ENCODE measurements around the gene GLI3. TPM values are rescaled to one million over a fixed set of nuclear protein-coding genes. Genes with fewer than 3 reads are reported as not detected.

GLI3 gene
- total RNA-seq, 1 donor from 2014 or later, result 136 TPM

- Mint-ChIP-seq H3K27ac (ENCODE audit: unreplicated experiment) (peak overlapping the region; percentile 51), H3K9me3 (no peaks in the 10 kb centered on the region), H3K36me3 (ENCODE audit: low read depth) (peaks cover 47% of the 10 kb centered on the region), H3K4me1 (peaks cover 10% of the 10 kb centered on the region), H3K4me3 (no peak overlapping the region), H3K27me3 (ENCODE audit: low read depth) (no peaks in the 10 kb centered on the region)
- no peak for DNase-seq (ENCODE audit: low read depth, low spot score)
- no peak for TF ChIP-seq CTCF (conservative IDR thresholded peaks at IDR 0.05)
These were observed 265.3 kb downstream of the GLI3 start for GRCh38 chr7:41971640-41972187.

- H3K4me1 Mint-ChIP-seq, result peaks cover 10% of the 10 kb centered on the region
- TF ChIP-seq CTCF (conservative IDR thresholded peaks at IDR 0.05), result no peak
- H3K27me3 Mint-ChIP-seq (ENCODE audit: low read depth), result no peaks in the 10 kb centered on the region
- no peaks in the 10 kb centered on the region for H3K9me3 Mint-ChIP-seq
- H3K27ac Mint-ChIP-seq (ENCODE audit: unreplicated experiment), result no peak overlapping the region
- no peak overlapping the region for H3K4me3 Mint-ChIP-seq
- DNase-seq (ENCODE audit: low read depth, low spot score), result no peak
- H3K36me3 Mint-ChIP-seq (ENCODE audit: low read depth), result peaks cover 42% of the 10 kb centered on the region
These were observed 266.1 kb downstream of the GLI3 start for GRCh38 chr7:41970941-41971340.

- Mint-ChIP-seq H3K36me3 (ENCODE audit: low read depth) (peaks cover 35% of the 10 kb centered on the region), H3K27ac (ENCODE audit: unreplicated experiment) (no peak overlapping the region), H3K9me3 (no peaks in the 10 kb centered on the region), H3K4me1 (peaks cover 10% of the 10 kb centered on the region), H3K4me3 (no peak overlapping the region), H3K27me3 (ENCODE audit: low read depth) (no peaks in the 10 kb centered on the region)
- TF ChIP-seq CTCF (conservative IDR thresholded peaks at IDR 0.05), result no peak
- DNase-seq (ENCODE audit: low read depth, low spot score), result no peak
These were observed 267.4 kb downstream of the GLI3 start for GRCh38 chr7:41969561-41970105.

GRCh38 chr7:41967156-41967555, 269.9 kb downstream of the GLI3 start:
- no peak overlapping the region for H3K27ac Mint-ChIP-seq (ENCODE audit: unreplicated experiment)
- H3K27me3 Mint-ChIP-seq (ENCODE audit: low read depth), result no peaks in the 10 kb centered on the region
- H3K9me3 Mint-ChIP-seq, result no peaks in the 10 kb centered on the region
- H3K4me3 Mint-ChIP-seq, result peak overlapping the region; percentile 5
- peaks cover 10% of the 10 kb centered on the region for H3K4me1 Mint-ChIP-seq
- no peak for DNase-seq (ENCODE audit: low read depth, low spot score)
- peaks cover 41% of the 10 kb centered on the region for H3K36me3 Mint-ChIP-seq (ENCODE audit: low read depth)
- no peak for TF ChIP-seq CTCF (conservative IDR thresholded peaks at IDR 0.05)

GRCh38 chr7:41965951-41966505, 271.0 kb downstream of the GLI3 start:
- Mint-ChIP-seq H3K27me3 (ENCODE audit: low read depth) (no peaks in the 10 kb centered on the region), H3K27ac (ENCODE audit: unreplicated experiment) (no peak overlapping the region), H3K4me3 (no peak overlapping the region), H3K4me1 (peaks cover 6% of the 10 kb centered on the region), H3K36me3 (ENCODE audit: low read depth) (peaks cover 41% of the 10 kb centered on the region), H3K9me3 (no peaks in the 10 kb centered on the region)
- no peak for TF ChIP-seq CTCF (conservative IDR thresholded peaks at IDR 0.05)
- no peak for DNase-seq (ENCODE audit: low read depth, low spot score)

All from neural crest cell (in vitro differentiated cells).